Liver (tissue), 9 donors: ENCODE data around the gene ALMS1. TPM values are rescaled to one million over a fixed set of nuclear protein-coding genes. Genes with fewer than 3 reads are reported as not detected.
"Not testable (repeated sequence)": the region's sequence is repeated elsewhere in the genome, so short reads cannot be mapped to it uniquely, and the experiment has no call there.

Source experiments
- DNase-seq: peaks from one replicate; pipeline ENCODE4 v3.0.0-alpha.2; 2017; ENCODE audit warnings: low spot score
- H3K27ac ChIP-seq, 2 donors: one replicate each; pipeline ENCODE4 v1.7.0; 2013; ENCODE audit warnings: inconsistent platforms in 2 of 2, low read length in 2 of 2, control low read depth in 1 of 2, low read depth in 1 of 2, mild to moderate bottlenecking in 1 of 2
- H3K27me3 ChIP-seq, 4 donors: one replicate each; pipeline versions ENCODE4 v1.6.1 to v1.7.0; 2013; ENCODE audit warnings: low read length in 3 of 4, inconsistent platforms in 1 of 4, mild to moderate bottlenecking in 1 of 4, moderate library complexity in 1 of 4; ENCODE audit not compliant: control insufficient read depth in 4 of 4, insufficient read depth in 4 of 4
- H3K36me3 ChIP-seq, 4 donors: one replicate each; pipeline versions ENCODE4 v1.6.1 to v1.7.0; 2013; ENCODE audit warnings: low read length in 3 of 4, mild to moderate bottlenecking in 3 of 4, low read depth in 1 of 4, moderate library complexity in 1 of 4; ENCODE audit not compliant: control insufficient read depth in 4 of 4, insufficient read depth in 3 of 4
- H3K4me1 ChIP-seq, 4 donors: one replicate each; pipeline versions ENCODE4 v1.6.1 to v1.7.0; 2013; ENCODE audit warnings: low read length in 3 of 4, mild to moderate bottlenecking in 3 of 4, moderate library complexity in 1 of 4; ENCODE audit not compliant: control insufficient read depth in 4 of 4, insufficient read depth in 4 of 4
- H3K4me3 ChIP-seq, 3 donors: one replicate each; pipeline versions ENCODE4 v1.6.1 to v1.7.0; 2013; ENCODE audit warnings: low read length in 3 of 3, control low read depth in 1 of 3, low read depth in 1 of 3, mild to moderate bottlenecking in 1 of 3
- H3K9ac ChIP-seq, 2 donors: one replicate each; pipeline ENCODE4 v1.7.0; 2013; ENCODE audit warnings: low read length in 2 of 2, mild to moderate bottlenecking in 2 of 2, moderate library complexity in 2 of 2, control low read depth in 1 of 2, low read depth in 1 of 2
- H3K9me3 ChIP-seq, 4 donors: one replicate each; pipeline versions ENCODE4 v1.6.1 to v1.7.0; 2013; ENCODE audit warnings: low read length in 3 of 4; ENCODE audit not compliant: control insufficient read depth in 4 of 4
- ATF3 ChIP-seq: IDR thresholded peaks from 2 replicates; pipeline ENCODE4 v1.6.1; 2016; ENCODE audit warnings: antibody characterized with exemption
- CTCF ChIP-seq: fragments of 150-350 bp; IDR thresholded peaks from 2 replicates; pipeline ENCODE4 v1.5.1; 2017; ENCODE audit warnings: improper control_type of control experiment, low read depth, low read length; ENCODE audit not compliant: missing input control
- EGR1 ChIP-seq, 2 donors: IDR thresholded peaks; 2 replicates each; pipeline ENCODE4 v1.6.1; 2016 to 2018; ENCODE audit warnings: antibody characterized with exemption in 2 of 2, low read depth in 2 of 2
- GABPA ChIP-seq, 2 donors: IDR thresholded peaks in 1 of 2; conservative IDR thresholded peaks in 1 of 2; 2 replicates each; pipeline ENCODE4 v1.6.1; 2016; ENCODE audit warnings: antibody characterized with exemption in 2 of 2, mild to moderate bottlenecking in 1 of 2, moderate library complexity in 1 of 2
- HNF4A ChIP-seq, 2 donors: conservative IDR thresholded peaks; 2 replicates each; pipeline ENCODE4 v1.6.1; 2016; ENCODE audit warnings: antibody characterized with exemption in 2 of 2, mild to moderate bottlenecking in 2 of 2
- HNF4G ChIP-seq: IDR thresholded peaks from 2 replicates; pipeline ENCODE4 v1.6.1; 2016; ENCODE audit warnings: antibody characterized with exemption
- JUND ChIP-seq, 2 donors: IDR thresholded peaks; 2 replicates each; pipeline ENCODE4 v1.6.1; 2016; ENCODE audit warnings: antibody characterized with exemption in 2 of 2
- MAX ChIP-seq: IDR thresholded peaks from 2 replicates; pipeline ENCODE4 v1.6.1; 2016; ENCODE audit warnings: antibody characterized with exemption
- NR2F2 ChIP-seq: IDR thresholded peaks from 2 replicates; pipeline ENCODE4 v1.6.1; 2016; ENCODE audit warnings: antibody characterized with exemption
- RAD21 ChIP-seq, 2 donors: IDR thresholded peaks; 2 replicates each; pipeline ENCODE4 v1.6.1; 2016; ENCODE audit warnings: antibody characterized with exemption in 2 of 2, mild to moderate bottlenecking in 2 of 2
- REST ChIP-seq: IDR thresholded peaks from 2 replicates; pipeline ENCODE4 v1.6.1; 2016; ENCODE audit warnings: antibody characterized with exemption, mild to moderate bottlenecking
- RXRA ChIP-seq, 2 donors: IDR thresholded peaks; 2 replicates each; pipeline ENCODE4 v1.6.1; 2017 to 2018; ENCODE audit warnings: antibody characterized with exemption in 2 of 2, mild to moderate bottlenecking in 1 of 2
- TAF1 ChIP-seq: conservative IDR thresholded peaks from 2 replicates; pipeline ENCODE4 v1.6.1; 2016; ENCODE audit warnings: antibody characterized with exemption, mild to moderate bottlenecking
- ZBTB33 ChIP-seq: IDR thresholded peaks from 2 replicates; pipeline ENCODE4 v1.6.1; 2016; ENCODE audit warnings: antibody characterized with exemption
- WGBS: extraction: QIAGEN DNeasy Blood & Tissue Kit; methylation state at CpG from one replicate; pipeline ENCODE4 v1.1.7; 2013; 5-methylcytosine and 5-hydroxymethylcytosine counted together
- polyA plus RNA-seq, 2 donors: library from polyadenylated mRNA; stranded (reverse) in 1 of 2; unstranded in 1 of 2; fragments of 200-250 nt in 1 of 2; fragments of >200 nt in 1 of 2; fragmentation: Nextera tagmentation in 1 of 2; extraction: Ambion mirVana in 1 of 2; gene quantifications; one replicate each; pipeline versions ENCODE4 v1.2.1 to v1.2.3, GENCODE V29; 2013 to 2015
- total RNA-seq, 2 donors: library from RNA; depleted of rRNA; stranded (reverse); fragments of >200 nt; gene quantifications; one replicate each; pipeline ENCODE4 v1.2.3, GENCODE V29; 2014
- donor health status: healthy.
- donor health status: healthy.
- donor health status: healthy.
- donor health status: healthy.
- donor health status: healthy.

Gene ALMS1
- total and polyA plus RNA-seq, 4 donors: 2.1 to 18.3 (median 7.0) TPM

- 97% methylated on average over 1 of the region's 1 CpG for WGBS
- Histone ChIP-seq H3K4me1 (no peaks in the 10 kb centered on the region), H3K9ac (no peak overlapping the region), H3K4me3 (no peak overlapping the region), H3K36me3 (peaks cover 0 to 1% (median 0%) of the 10 kb centered on the region in 4 donors), H3K27ac (no peak overlapping the region), H3K9me3 (no peaks in the 10 kb centered on the region), H3K27me3 (no peaks in the 10 kb centered on the region)
- TF ChIP-seq RAD21 (IDR thresholded peaks at IDR 0.05) (no peak), GABPA (IDR thresholded peaks at IDR 0.05 in 1 of 2, conservative IDR thresholded peaks at IDR 0.05 in 1 of 2) (no peak), NR2F2 (no peak), HNF4A (conservative IDR thresholded peaks at IDR 0.05) (no peak), ZBTB33 (no peak), RXRA (IDR thresholded peaks at IDR 0.05) (no peak), TAF1 (no peak), MAX (no peak), HNF4G (no peak), ATF3 (no peak), JUND (IDR thresholded peaks at IDR 0.05) (no peak), CTCF (no peak), EGR1 (IDR thresholded peaks at IDR 0.05; ENCODE audit: low read depth in 2 of 2) (no peak)
- no peak for DNase-seq
These were observed 130.4 kb downstream of the ALMS1 start for GRCh38 chr2:73516033-73516432.

GRCh38 chr2:73528688-73529087 is 143.1 kb downstream of the ALMS1 start:
- TF ChIP-seq NR2F2: no peak
- no peak for TF ChIP-seq REST
- Histone ChIP-seq H3K4me3 (no peak overlapping the region), H3K9me3 (no peaks in the 10 kb centered on the region), H3K4me1 (no peaks in the 10 kb centered on the region), H3K27ac (no peak overlapping the region), H3K27me3 (no peaks in the 10 kb centered on the region), H3K36me3 (peaks cover 2 to 4% (median 2%) of the 10 kb centered on the region in 4 donors), H3K9ac (no peak overlapping the region)
- 100% methylated on average over 1 of the region's 1 CpG for WGBS
- no peak for DNase-seq

GRCh38 chr2:73530773-73531172 is 145.1 kb downstream of the ALMS1 start:
- H3K27ac ChIP-seq, H3K27me3 ChIP-seq, H3K4me1 ChIP-seq, DNase-seq, H3K9ac ChIP-seq, H3K9me3 ChIP-seq, H3K36me3 ChIP-seq, H3K4me3 ChIP-seq: not testable (repeated sequence)
- WGBS: 95% methylated on average over 4 of the region's 4 CpGs
